Activated CD4-positive, alpha-beta T cell treated with anti-CD3 and anti-CD28 coated beads, Interleukin-2, Interleukin-4, amounts not matched to agents 100 ng/mL and 50 ng/mL, durations not matched to agents 16 hours and 8 hours (primary cell): ENCODE measurements around the gene RNF114.
A peak's percentile ranks its signal among the peaks of the same experiment; 100 is the strongest.
"Not testable (repeated sequence)": the region's sequence is repeated elsewhere in the genome, so short reads cannot be mapped to it uniquely, and the experiment has no call there.

Experiments used
- DNase-seq: peaks from one replicate; pipeline ENCODE4 v3.0.0-alpha.2; 2020; ENCODE audit warnings: low spot score

The RNF114 gene

GRCh38 chr20:49936153-49937026, at the start of gene RNF114:
RNF114 (plus strand) TSS chr20:49936397; CDS start chr20:49936413, 16 bp downstream.
- peak; percentile 90 for DNase-seq

- no peak for DNase-seq
Measured at GRCh38 chr20:49886571-49887213, 49.5 kb upstream of the RNF114 start.

- no peak for DNase-seq
Measured at GRCh38 chr20:49887251-49888211, 48.7 kb upstream of the RNF114 start.

- DNase-seq, result peak; percentile 58
Measured at GRCh38 chr20:49888212-49889000, 47.8 kb upstream of the RNF114 start.

GRCh38 chr20:49889001-49889934, 46.9 kb upstream of the RNF114 start:
- DNase-seq, result no peak

- DNase-seq, result no peak
Measured at GRCh38 chr20:49889935-49890333, 46.3 kb upstream of the RNF114 start.

- no peak for DNase-seq
Measured at GRCh38 chr20:49890471-49891361, 45.5 kb upstream of the RNF114 start.

- peak; percentile 11 for DNase-seq
Measured at GRCh38 chr20:49891476-49892110, 44.6 kb upstream of the RNF114 start.

- no peak for DNase-seq
Measured at GRCh38 chr20:49892260-49892659, 43.9 kb upstream of the RNF114 start.

- no peak for DNase-seq
Measured at GRCh38 chr20:49892817-49893216, 43.4 kb upstream of the RNF114 start.

GRCh38 chr20:49893242-49894072, 42.7 kb upstream of the RNF114 start:
- peak; percentile 44 for DNase-seq

- DNase-seq, result peak; percentile 73
Measured at GRCh38 chr20:49894073-49894470, 42.1 kb upstream of the RNF114 start.

GRCh38 chr20:49895474-49896093, 40.6 kb upstream of the RNF114 start:
- DNase-seq, result not testable (repeated sequence)

GRCh38 chr20:49896204-49896603, 40.0 kb upstream of the RNF114 start:
- DNase-seq, result no peak

- no peak for DNase-seq
Measured at GRCh38 chr20:49899541-49900383, 36.4 kb upstream of the RNF114 start.

GRCh38 chr20:49901588-49901987, 34.6 kb upstream of the RNF114 start:
- DNase-seq, result no peak
